Measurements from ENCODE around the gene DNAJC6.

The DNAJC6 gene

DNA sequence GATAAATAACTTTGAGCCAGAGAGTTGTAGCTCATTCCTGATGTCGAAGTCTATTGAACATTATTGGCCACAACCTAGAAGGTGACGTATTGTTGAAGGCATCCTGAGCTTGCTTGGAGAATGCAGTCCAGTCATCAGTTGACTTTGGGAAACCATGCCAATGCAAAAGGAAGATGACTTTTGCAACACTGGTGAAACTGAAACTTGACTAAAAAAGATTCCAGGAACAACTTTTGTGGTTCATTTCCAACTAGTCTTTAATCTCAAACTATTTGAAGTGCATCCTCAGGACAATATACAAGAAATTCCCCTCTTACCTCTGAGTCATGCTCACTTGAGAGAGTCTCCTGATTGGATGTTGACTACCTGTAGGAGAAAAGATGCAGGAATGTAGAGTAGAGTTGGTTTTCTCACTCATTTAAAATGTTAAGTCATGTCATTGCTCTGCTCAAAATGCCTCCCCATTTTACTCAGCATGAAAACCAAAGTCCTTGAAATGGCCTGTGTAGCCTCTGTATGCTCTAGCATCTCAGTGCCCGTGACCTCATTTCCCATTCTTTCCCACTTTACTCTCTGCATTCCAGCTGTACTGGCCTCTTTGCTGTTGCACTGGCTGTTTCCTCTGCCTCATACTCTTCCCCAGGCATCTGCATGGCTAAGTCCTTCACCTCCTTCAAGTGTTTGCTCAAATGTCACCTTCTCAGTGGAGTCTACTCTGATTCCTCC, 86.7 kb downstream of the DNAJC6 start:
- Histone ChIP-seq H3K79me2 (ENCODE audit: control insufficient read depth, low read length) (no peaks in the 10 kb centered on the region), H3K4me1 (ENCODE audit: control insufficient read depth, low read length) (no peaks in the 10 kb centered on the region), H3F3A (ENCODE audit: control insufficient read depth, insufficient read depth) (no peaks in the 10 kb centered on the region), H3K4me3 (ENCODE audit: low read length) (no peak overlapping the region), H3K9me2 (replicated peaks; ENCODE audit: control insufficient read depth, low read length) (no peaks in the 10 kb centered on the region), H3K27ac (ENCODE audit: low read depth, low read length) (no peak overlapping the region), H3K36me3 (ENCODE audit: control insufficient read depth, low read length) (no peaks in the 10 kb centered on the region), H3K4me2 (ENCODE audit: low read length) (no peak overlapping the region), H3K27me3 (ENCODE audit: control insufficient read depth, low read length) (no peaks in the 10 kb centered on the region), H4K20me1 (ENCODE audit: control insufficient read depth, insufficient read depth, low read depth, low read length) (no peaks in the 10 kb centered on the region), H3K9me3 (ENCODE audit: control insufficient read depth, insufficient read depth, low read length) (no peaks in the 10 kb centered on the region)
- TF ChIP-seq, protein P1, sequence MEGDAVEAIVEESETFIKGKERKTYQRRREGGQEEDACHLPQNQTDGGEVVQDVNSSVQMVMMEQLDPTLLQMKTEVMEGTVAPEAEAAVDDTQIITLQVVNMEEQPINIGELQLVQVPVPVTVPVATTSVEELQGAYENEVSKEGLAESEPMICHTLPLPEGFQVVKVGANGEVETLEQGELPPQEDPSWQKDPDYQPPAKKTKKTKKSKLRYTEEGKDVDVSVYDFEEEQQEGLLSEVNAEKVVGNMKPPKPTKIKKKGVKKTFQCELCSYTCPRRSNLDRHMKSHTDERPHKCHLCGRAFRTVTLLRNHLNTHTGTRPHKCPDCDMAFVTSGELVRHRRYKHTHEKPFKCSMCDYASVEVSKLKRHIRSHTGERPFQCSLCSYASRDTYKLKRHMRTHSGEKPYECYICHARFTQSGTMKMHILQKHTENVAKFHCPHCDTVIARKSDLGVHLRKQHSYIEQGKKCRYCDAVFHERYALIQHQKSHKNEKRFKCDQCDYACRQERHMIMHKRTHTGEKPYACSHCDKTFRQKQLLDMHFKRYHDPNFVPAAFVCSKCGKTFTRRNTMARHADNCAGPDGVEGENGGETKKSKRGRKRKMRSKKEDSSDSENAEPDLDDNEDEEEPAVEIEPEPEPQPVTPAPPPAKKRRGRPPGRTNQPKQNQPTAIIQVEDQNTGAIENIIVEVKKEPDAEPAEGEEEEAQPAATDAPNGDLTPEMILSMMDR (IDR thresholded peaks at IDR 0.05; ENCODE audit: low read depth, low read length, poor library complexity, severe bottlenecking) = no peak
- no peak for TF ChIP-seq EZH2phosphoT487 (IDR thresholded peaks at IDR 0.05; ENCODE audit: borderline replicate concordance, low read length)

DNA sequence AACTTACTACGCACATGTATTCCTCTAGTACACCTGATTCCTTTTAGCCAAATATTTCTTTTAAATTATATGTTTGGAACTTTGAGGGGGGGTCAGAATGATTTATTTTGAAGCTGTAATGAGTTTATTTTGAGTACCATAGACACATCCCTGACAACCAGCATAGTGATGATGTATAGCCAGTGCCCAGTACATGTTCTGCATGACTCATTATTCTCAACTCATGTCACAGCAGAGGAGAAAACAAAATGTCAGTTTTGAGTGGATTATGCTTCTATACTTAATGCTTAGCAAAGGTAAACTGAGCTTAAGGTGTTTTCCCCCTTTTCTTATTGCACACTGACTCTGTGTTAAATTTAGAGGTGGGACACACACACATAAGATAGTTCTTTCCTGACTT, 88.7 kb downstream of the DNAJC6 start:
- H3K4me2 ChIP-seq (ENCODE audit: low read length) = no peak overlapping the region
- H4K20me1 ChIP-seq (ENCODE audit: control insufficient read depth, insufficient read depth, low read depth, low read length) = no peaks in the 10 kb centered on the region
- H3F3A ChIP-seq (ENCODE audit: control insufficient read depth, insufficient read depth) = no peaks in the 10 kb centered on the region
- H3K9me3 ChIP-seq (ENCODE audit: control insufficient read depth, insufficient read depth, low read length) = no peaks in the 10 kb centered on the region
- H3K27me3 ChIP-seq (ENCODE audit: control insufficient read depth, low read length) = no peaks in the 10 kb centered on the region
- no peaks in the 10 kb centered on the region for H3K4me1 ChIP-seq (ENCODE audit: control insufficient read depth, low read length)
- no peaks in the 10 kb centered on the region for H3K79me2 ChIP-seq (ENCODE audit: control insufficient read depth, low read length)
- H3K4me3 ChIP-seq (ENCODE audit: low read length) = no peak overlapping the region
- no peaks in the 10 kb centered on the region for H3K9me2 ChIP-seq (replicated peaks; ENCODE audit: control insufficient read depth, low read length)
- H3K36me3 ChIP-seq (ENCODE audit: control insufficient read depth, low read length) = no peaks in the 10 kb centered on the region
- no peak overlapping the region for H3K27ac ChIP-seq (ENCODE audit: low read depth, low read length)
- TF ChIP-seq, protein P1 (IDR thresholded peaks at IDR 0.05; ENCODE audit: low read depth, low read length, poor library complexity, severe bottlenecking) = no peak
- no peak for TF ChIP-seq EZH2phosphoT487 (IDR thresholded peaks at IDR 0.05; ENCODE audit: borderline replicate concordance, low read length)

DNA sequence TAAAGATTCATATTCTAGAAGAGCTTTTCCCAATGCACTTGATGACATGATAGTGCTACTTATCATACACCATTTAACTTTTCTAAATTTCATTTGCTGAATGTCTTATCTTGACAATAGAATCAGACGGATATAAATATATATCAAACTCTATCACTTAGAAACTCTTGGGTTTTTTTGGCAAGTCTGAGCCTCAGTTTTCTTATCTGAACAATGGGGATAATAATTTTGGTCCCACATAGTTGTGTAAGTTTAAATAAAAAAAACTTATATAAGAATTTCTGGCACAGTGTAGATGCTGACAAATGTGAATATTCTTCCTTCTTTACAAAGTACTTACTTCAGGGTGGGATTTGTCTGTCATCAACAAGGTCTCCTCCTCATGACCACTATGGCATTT, 89.7 kb downstream of the DNAJC6 start:
- no peak overlapping the region for H3K4me3 ChIP-seq (ENCODE audit: low read length)
- no peaks in the 10 kb centered on the region for H3K4me1 ChIP-seq (ENCODE audit: control insufficient read depth, low read length)
- H3K79me2 ChIP-seq (ENCODE audit: control insufficient read depth, low read length) = no peaks in the 10 kb centered on the region
- no peak for TF ChIP-seq EZH2phosphoT487 (IDR thresholded peaks at IDR 0.05; ENCODE audit: borderline replicate concordance, low read length)
- TF ChIP-seq, protein P1 (IDR thresholded peaks at IDR 0.05; ENCODE audit: low read depth, low read length, poor library complexity, severe bottlenecking) = no peak
- no peaks in the 10 kb centered on the region for H4K20me1 ChIP-seq (ENCODE audit: control insufficient read depth, insufficient read depth, low read depth, low read length)
- no peaks in the 10 kb centered on the region for H3K9me2 ChIP-seq (replicated peaks; ENCODE audit: control insufficient read depth, low read length)
- H3K27me3 ChIP-seq (ENCODE audit: control insufficient read depth, low read length) = no peaks in the 10 kb centered on the region
- H3K27ac ChIP-seq (ENCODE audit: low read depth, low read length) = no peak overlapping the region
- no peaks in the 10 kb centered on the region for H3F3A ChIP-seq (ENCODE audit: control insufficient read depth, insufficient read depth)
- no peaks in the 10 kb centered on the region for H3K9me3 ChIP-seq (ENCODE audit: control insufficient read depth, insufficient read depth, low read length)
- H3K36me3 ChIP-seq (ENCODE audit: control insufficient read depth, low read length) = no peaks in the 10 kb centered on the region
- no peak overlapping the region for H3K4me2 ChIP-seq (ENCODE audit: low read length)
